Mesothelial cell of epicardium (in vitro differentiated cells): ENCODE results near the gene DDX41. TPM values are rescaled to one million over a fixed set of nuclear protein-coding genes. Genes with fewer than 3 reads are reported as not detected.

Source experiments
- DNase-seq, 2 experiments: peaks; one replicate each; pipeline ENCODE4 v3.0.0; 2021; ENCODE audit warnings: low spot score in 2 of 2; ENCODE audit not compliant: unreplicated experiment in 2 of 2
- H3K27ac Mint-ChIP-seq: 2 replicates; pipeline ENCODE4 v1.8.0; 2021; ENCODE audit warnings: mixed read lengths
- H3K27me3 Mint-ChIP-seq: 2 replicates; pipeline ENCODE4 v1.8.0; 2021; ENCODE audit warnings: low read depth, mixed read lengths
- H3K36me3 Mint-ChIP-seq: 2 replicates; pipeline ENCODE4 v1.8.0; 2021; ENCODE audit warnings: mixed read lengths
- H3K4me1 Mint-ChIP-seq: 2 replicates; pipeline ENCODE4 v1.8.0; 2021; ENCODE audit warnings: mixed read lengths
- H3K4me3 Mint-ChIP-seq: 2 replicates; pipeline ENCODE4 v1.8.0; 2021; ENCODE audit warnings: mild to moderate bottlenecking, moderate library complexity, mixed read lengths
- H3K9me3 Mint-ChIP-seq: 2 replicates; pipeline ENCODE4 v1.8.0; 2021; ENCODE audit warnings: mixed read lengths
- total RNA-seq: library from RNA; stranded (reverse); gene quantifications from 3 replicates; pipeline ENCODE4 v1.2.1, GENCODE V29; 2021
- TF ChIP-seq, protein P1 (sequence below): fragments of 200-600 bp; sonication (generic); IDR thresholded peaks from one replicate; pipeline ENCODE4 v1.5.0; 2021; ENCODE audit warnings: antibody characterized with exemption; ENCODE audit not compliant: unreplicated experiment

DDX41 gene
- total RNA-seq, 1 donor from 2014 or later, result 91.2 TPM

DNA sequence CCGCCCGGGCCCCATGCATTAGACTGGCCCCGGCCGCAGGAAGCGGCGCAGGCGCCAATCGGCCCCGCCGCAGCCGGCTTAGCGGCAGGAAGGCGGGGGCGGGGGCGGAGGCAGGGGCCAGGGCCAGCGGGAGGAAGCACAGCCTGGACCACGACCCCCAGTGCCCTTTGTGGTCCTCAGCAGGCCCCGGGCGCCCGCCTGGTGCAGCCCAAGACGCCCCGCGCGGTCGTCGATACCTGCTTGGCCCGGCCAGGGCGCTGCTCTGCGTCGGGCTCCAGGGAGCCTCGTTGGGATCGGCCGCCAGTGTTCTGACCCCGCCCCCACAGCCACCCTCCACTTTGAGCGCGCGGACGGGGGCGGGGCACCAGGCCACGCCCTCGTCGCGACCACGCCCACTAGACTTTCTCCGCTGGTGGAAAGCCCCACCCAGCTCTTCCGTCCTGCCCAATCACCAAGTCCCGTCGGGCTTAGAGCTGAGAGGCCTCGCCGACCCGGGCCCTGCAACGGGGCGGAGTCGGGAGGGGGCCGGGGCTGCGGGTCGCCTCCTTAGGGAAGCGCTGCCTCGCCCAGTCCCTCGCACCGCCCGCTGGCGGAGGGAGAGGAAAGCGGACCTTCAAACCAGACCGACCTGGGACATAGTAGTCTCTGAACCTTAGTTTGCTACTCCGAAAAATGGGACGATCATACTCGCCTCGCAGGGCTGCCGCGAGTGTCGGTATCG lies 19.3 kb downstream of the DDX41 start, which contains the start of gene PDLIM7:
Gene PDLIM7 (minus strand): TSS at position 313 of the 721 bp plus-strand sequence. CDS start 1,092 bp downstream, outside the sequence.
- Mint-ChIP-seq H3K4me3 (peak within 1 kb of the TSS; percentile 74), H3K9me3 (no peaks in the 10 kb centered on the region), H3K36me3 (peaks cover 9% of the 10 kb centered on the region), H3K27ac (peak within 1 kb of the TSS; percentile 96), H3K27me3 (no peaks in the 10 kb centered on the region), H3K4me1 (peaks cover 64% of the 10 kb centered on the region)
- TF ChIP-seq, protein P1, sequence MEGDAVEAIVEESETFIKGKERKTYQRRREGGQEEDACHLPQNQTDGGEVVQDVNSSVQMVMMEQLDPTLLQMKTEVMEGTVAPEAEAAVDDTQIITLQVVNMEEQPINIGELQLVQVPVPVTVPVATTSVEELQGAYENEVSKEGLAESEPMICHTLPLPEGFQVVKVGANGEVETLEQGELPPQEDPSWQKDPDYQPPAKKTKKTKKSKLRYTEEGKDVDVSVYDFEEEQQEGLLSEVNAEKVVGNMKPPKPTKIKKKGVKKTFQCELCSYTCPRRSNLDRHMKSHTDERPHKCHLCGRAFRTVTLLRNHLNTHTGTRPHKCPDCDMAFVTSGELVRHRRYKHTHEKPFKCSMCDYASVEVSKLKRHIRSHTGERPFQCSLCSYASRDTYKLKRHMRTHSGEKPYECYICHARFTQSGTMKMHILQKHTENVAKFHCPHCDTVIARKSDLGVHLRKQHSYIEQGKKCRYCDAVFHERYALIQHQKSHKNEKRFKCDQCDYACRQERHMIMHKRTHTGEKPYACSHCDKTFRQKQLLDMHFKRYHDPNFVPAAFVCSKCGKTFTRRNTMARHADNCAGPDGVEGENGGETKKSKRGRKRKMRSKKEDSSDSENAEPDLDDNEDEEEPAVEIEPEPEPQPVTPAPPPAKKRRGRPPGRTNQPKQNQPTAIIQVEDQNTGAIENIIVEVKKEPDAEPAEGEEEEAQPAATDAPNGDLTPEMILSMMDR, result no peak
- peak; percentile 92 to 98 for DNase-seq

DNA sequence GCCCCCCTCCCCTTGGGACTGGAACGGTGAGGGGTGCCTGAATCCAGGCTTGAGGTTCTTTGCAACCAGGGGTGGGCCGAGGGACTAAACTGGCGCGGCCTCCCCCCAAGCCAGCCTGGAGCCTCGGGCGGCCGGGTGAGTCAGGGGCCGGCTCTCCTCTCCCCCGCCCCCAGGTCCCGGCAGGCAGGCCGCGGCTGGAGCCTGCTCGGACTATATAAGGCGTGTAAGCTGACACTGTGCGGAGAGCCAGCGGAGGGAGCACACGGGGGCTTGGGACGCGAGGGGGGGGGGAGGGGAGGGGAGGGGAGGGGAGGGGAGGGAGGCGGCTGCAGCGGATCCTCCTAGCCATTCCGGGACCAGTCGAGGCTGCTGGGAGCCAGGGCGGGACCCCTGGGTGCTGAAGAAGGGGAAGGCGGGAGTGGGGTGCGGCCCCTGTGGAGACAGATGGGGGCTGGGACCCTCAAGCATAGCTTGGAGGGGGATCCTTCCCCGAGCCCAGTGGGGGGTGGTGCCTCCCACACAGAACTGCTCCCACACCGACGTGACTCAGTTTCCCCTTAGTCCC lies 20.0 kb downstream of the DDX41 start:
- TF ChIP-seq, protein P1, result no peak
- Mint-ChIP-seq H3K27ac (peak overlapping the region; percentile 96), H3K36me3 (peaks cover 10% of the 10 kb centered on the region), H3K4me3 (peak overlapping the region; percentile 74), H3K27me3 (no peaks in the 10 kb centered on the region), H3K9me3 (no peaks in the 10 kb centered on the region), H3K4me1 (peaks cover 65% of the 10 kb centered on the region)
- peak; percentile 71 to 77 for DNase-seq

DNA sequence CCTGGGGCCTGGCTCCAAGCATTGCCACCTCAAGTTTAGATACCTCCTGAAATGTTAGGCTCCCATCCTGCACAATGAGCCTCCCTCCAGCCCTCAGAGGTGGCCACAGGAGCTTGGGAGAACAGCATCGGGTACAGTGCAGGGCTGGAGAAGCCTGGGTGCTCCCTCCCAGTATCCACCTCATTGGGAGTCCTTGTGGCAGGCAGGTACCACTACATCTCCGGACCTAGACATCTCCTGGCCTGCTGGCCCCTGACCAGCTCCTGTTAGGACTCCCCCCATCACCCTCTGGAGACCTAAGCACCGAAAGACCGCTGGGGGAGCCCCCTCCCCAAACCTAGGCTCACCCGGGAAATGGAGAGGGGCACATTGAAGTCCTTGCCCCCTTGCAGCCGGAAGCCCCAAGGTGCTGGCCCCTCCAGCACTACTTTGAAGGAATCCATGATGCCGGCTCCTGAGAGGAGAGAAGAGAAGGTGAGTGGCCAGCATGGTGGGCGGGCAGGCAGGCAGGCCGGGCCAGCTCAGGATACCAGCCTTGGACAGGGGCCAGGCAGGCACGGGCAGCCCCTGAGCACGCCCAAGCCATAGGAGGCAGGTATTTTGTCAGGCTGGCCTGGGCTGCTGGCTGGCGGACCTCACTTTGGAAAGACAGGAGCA lies 20.6 kb downstream of the DDX41 start:
- Mint-ChIP-seq H3K36me3 (peaks cover 12% of the 10 kb centered on the region), H3K4me1 (peaks cover 67% of the 10 kb centered on the region), H3K27me3 (no peaks in the 10 kb centered on the region), H3K4me3 (peak overlapping the region; percentile 74), H3K27ac (peak overlapping the region; percentile 96), H3K9me3 (no peaks in the 10 kb centered on the region)
- TF ChIP-seq, protein P1, result peak; percentile 54
- DNase-seq, result no peak

DNA sequence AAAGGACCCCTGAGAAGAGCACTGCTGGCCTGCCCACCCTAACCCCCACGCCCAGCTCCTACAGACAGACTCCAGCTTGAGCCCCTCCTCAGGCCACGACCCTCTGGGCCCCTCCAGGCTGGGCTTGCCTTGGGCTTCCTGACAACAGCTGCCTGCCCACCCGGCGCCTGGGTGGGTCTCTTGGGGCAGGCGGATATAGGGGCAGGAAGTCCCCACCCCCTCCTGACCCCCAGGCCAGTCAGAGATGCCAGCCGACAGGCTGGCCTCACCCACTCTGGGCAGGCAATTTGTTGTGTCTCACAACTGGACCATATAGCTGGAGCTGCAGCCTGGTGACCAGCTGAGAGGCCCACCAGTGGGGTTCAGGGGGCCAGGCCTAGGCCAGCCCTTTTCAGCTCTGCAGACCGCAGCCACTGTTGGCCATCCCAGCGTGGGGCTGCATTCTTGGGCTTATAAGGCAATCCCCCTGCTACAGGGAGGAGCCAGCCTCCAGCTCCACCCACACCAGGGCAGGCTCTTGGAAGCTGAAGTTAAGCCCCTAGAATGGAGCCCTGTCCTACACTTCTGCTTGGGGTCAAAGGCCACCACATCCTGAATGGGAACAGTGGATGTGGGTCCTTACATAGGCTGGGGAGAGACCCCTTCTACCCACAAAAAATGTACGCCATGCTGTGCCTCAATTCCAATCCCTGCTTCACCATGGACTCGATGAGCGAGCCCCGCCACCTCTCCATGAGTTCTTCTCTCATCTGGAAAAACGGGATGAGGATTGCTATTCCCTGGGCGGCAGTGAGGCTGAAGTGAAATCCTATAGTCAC lies 21.3 kb downstream of the DDX41 start:
- no peaks in the 10 kb centered on the region for H3K27me3 Mint-ChIP-seq
- H3K9me3 Mint-ChIP-seq, result no peaks in the 10 kb centered on the region
- H3K27ac Mint-ChIP-seq, result peak overlapping the region; percentile 96
- peaks cover 64% of the 10 kb centered on the region for H3K4me1 Mint-ChIP-seq
- H3K36me3 Mint-ChIP-seq, result peaks cover 13% of the 10 kb centered on the region
- TF ChIP-seq, protein P1, result no peak
- H3K4me3 Mint-ChIP-seq, result peak overlapping the region; percentile 74
- no peak for DNase-seq
